Effector memory CD4-positive, alpha-beta T cell (primary cell): ENCODE data around the gene ADAM19.

ENCODE experiments used
- DNase-seq, 3 donors: peaks; one replicate each; pipeline ENCODE4 v3.0.0-alpha.2; 2020
- H3K27ac ChIP-seq: 2 replicates; pipeline ENCODE4 v1.7.0; 2013; ENCODE audit warnings: mild to moderate bottlenecking, low read length, moderate library complexity; ENCODE audit not compliant: insufficient read depth, poor library complexity, severe bottlenecking
- H3K27me3 ChIP-seq: replicated peaks from 2 replicates; pipeline ENCODE4 v1.7.0; 2013; ENCODE audit warnings: mild to moderate bottlenecking, low read length; ENCODE audit not compliant: insufficient read depth, control insufficient read depth, poor library complexity, severe bottlenecking
- H3K36me3 ChIP-seq: 2 replicates; pipeline ENCODE4 v1.7.0; 2013; ENCODE audit warnings: mild to moderate bottlenecking, low read length, moderate library complexity; ENCODE audit not compliant: control insufficient read depth, insufficient read depth
- H3K4me1 ChIP-seq: 2 replicates; pipeline ENCODE4 v1.7.0; 2013; ENCODE audit warnings: low read length, mild to moderate bottlenecking; ENCODE audit not compliant: control insufficient read depth, insufficient read depth, poor library complexity, severe bottlenecking
- H3K4me3 ChIP-seq: 2 replicates; pipeline ENCODE4 v1.7.0; 2013; ENCODE audit warnings: low read length, low read depth, mild to moderate bottlenecking; ENCODE audit not compliant: insufficient read depth, poor library complexity, severe bottlenecking
- H3K9me3 ChIP-seq: 2 replicates; pipeline ENCODE4 v1.7.0; 2013; ENCODE audit warnings: mild to moderate bottlenecking, low read length, moderate library complexity; ENCODE audit not compliant: control insufficient read depth

The ADAM19 gene

GRCh38 chr5:157481265-157481664 is 94.3 kb downstream of the ADAM19 start:
- Histone ChIP-seq H3K9me3 (no peaks in the 10 kb centered on the region), H3K36me3 (peaks cover 60% of the 10 kb centered on the region), H3K27ac (no peak overlapping the region), H3K4me3 (no peak overlapping the region), H3K4me1 (peaks cover 10% of the 10 kb centered on the region), H3K27me3 (no peaks in the 10 kb centered on the region)
- DNase-seq, result no peak

- Histone ChIP-seq H3K27ac (no peak overlapping the region), H3K4me3 (no peak overlapping the region), H3K36me3 (peaks cover 47% of the 10 kb centered on the region), H3K4me1 (peaks cover 10% of the 10 kb centered on the region), H3K9me3 (no peaks in the 10 kb centered on the region), H3K27me3 (no peaks in the 10 kb centered on the region)
- DNase-seq, result no peak
Observed at GRCh38 chr5:157479612-157480510, 95.7 kb downstream of the ADAM19 start.

GRCh38 chr5:157479166-157479565 is 96.4 kb downstream of the ADAM19 start:
- peaks cover 10% of the 10 kb centered on the region for H3K4me1 ChIP-seq
- H3K27ac ChIP-seq, result no peak overlapping the region
- H3K36me3 ChIP-seq, result peaks cover 45% of the 10 kb centered on the region

GRCh38 chr5:157478726-157479125 is 96.8 kb downstream of the ADAM19 start:
- Histone ChIP-seq H3K27ac (no peak overlapping the region), H3K4me3 (no peak overlapping the region), H3K9me3 (no peaks in the 10 kb centered on the region), H3K36me3 (peaks cover 42% of the 10 kb centered on the region), H3K27me3 (no peaks in the 10 kb centered on the region), H3K4me1 (peaks cover 10% of the 10 kb centered on the region)
- no peak for DNase-seq

More at GRCh38 chr5:157479166-157479565, 96.4 kb downstream of the ADAM19 start:
- Histone ChIP-seq H3K27me3 (no peaks in the 10 kb centered on the region), H3K9me3 (no peaks in the 10 kb centered on the region), H3K4me3 (no peak overlapping the region)
- DNase-seq, result no peak

GRCh38 chr5:157477814-157478494 is 97.6 kb downstream of the ADAM19 start:
- Histone ChIP-seq H3K27me3 (no peaks in the 10 kb centered on the region), H3K4me1 (peaks cover 10% of the 10 kb centered on the region), H3K9me3 (no peaks in the 10 kb centered on the region), H3K27ac (no peak overlapping the region), H3K4me3 (no peak overlapping the region), H3K36me3 (peaks cover 34% of the 10 kb centered on the region)
- DNase-seq, result no peak

- Histone ChIP-seq H3K9me3 (no peaks in the 10 kb centered on the region), H3K27me3 (no peaks in the 10 kb centered on the region), H3K27ac (no peak overlapping the region), H3K4me1 (peaks cover 10% of the 10 kb centered on the region), H3K4me3 (no peak overlapping the region), H3K36me3 (peaks cover 32% of the 10 kb centered on the region)
- no peak for DNase-seq
Observed at GRCh38 chr5:157476702-157477408, 98.7 kb downstream of the ADAM19 start.

- H3K27me3 ChIP-seq, result no peaks in the 10 kb centered on the region
- DNase-seq, result no peak
- H3K36me3 ChIP-seq, result peaks cover 21% of the 10 kb centered on the region
- no peaks in the 10 kb centered on the region for H3K9me3 ChIP-seq
- no peak overlapping the region for H3K4me3 ChIP-seq
- no peaks in the 10 kb centered on the region for H3K4me1 ChIP-seq
- no peak overlapping the region for H3K27ac ChIP-seq
Observed at GRCh38 chr5:157475432-157475831, 100.1 kb downstream of the ADAM19 start.

- Histone ChIP-seq H3K36me3 (peaks cover 16% of the 10 kb centered on the region), H3K27ac (no peak overlapping the region), H3K9me3 (no peaks in the 10 kb centered on the region), H3K27me3 (no peaks in the 10 kb centered on the region), H3K4me1 (no peaks in the 10 kb centered on the region), H3K4me3 (no peak overlapping the region)
- no peak for DNase-seq
Observed at GRCh38 chr5:157473383-157474320, 101.9 kb downstream of the ADAM19 start.

GRCh38 chr5:157471709-157472108 is 103.9 kb downstream of the ADAM19 start:
- Histone ChIP-seq H3K27me3 (no peaks in the 10 kb centered on the region), H3K4me1 (no peaks in the 10 kb centered on the region), H3K27ac (no peak overlapping the region), H3K4me3 (no peak overlapping the region), H3K9me3 (no peaks in the 10 kb centered on the region), H3K36me3 (peaks cover 5% of the 10 kb centered on the region)
- no peak for DNase-seq
